Stimulated activated CD4-positive, alpha-beta T cell treated with anti-CD3 and anti-CD28 coated beads, Interleukin-12 subunit alpha, Interleukin-12 subunit beta, amount 100 ng/mL, for 4 hours (primary cell): ENCODE data around the gene PRKAR1B.
"Not testable (repeated sequence)": the region's sequence is repeated elsewhere in the genome, so short reads cannot be mapped to it uniquely, and the experiment has no call there.

Source experiments
- DNase-seq: peaks from one replicate; pipeline ENCODE4 v3.0.0-alpha.2; 2020

PRKAR1B gene

GRCh38 chr7:641269-641671 lies 85.8 kb downstream of the PRKAR1B start:
- no peak for DNase-seq

- DNase-seq: no peak
Observed at GRCh38 chr7:638256-639011, 88.6 kb downstream of the PRKAR1B start.

GRCh38 chr7:637826-638225 lies 89.3 kb downstream of the PRKAR1B start:
- no peak for DNase-seq

GRCh38 chr7:636396-636795 lies 90.7 kb downstream of the PRKAR1B start:
- DNase-seq: peak; percentile 23

- not testable (repeated sequence) for DNase-seq
Observed at GRCh38 chr7:635687-636382, 91.2 kb downstream of the PRKAR1B start.

- no peak for DNase-seq
Observed at GRCh38 chr7:635227-635626, 91.9 kb downstream of the PRKAR1B start.

- DNase-seq: no peak
Observed at GRCh38 chr7:633381-634018, 93.6 kb downstream of the PRKAR1B start.

GRCh38 chr7:632831-633210 lies 94.3 kb downstream of the PRKAR1B start:
- DNase-seq: no peak

GRCh38 chr7:631964-632830 lies 94.9 kb downstream of the PRKAR1B start:
- no peak for DNase-seq

GRCh38 chr7:631291-631711 lies 95.8 kb downstream of the PRKAR1B start:
- no peak for DNase-seq

- no peak for DNase-seq
Observed at GRCh38 chr7:630539-630938, 96.5 kb downstream of the PRKAR1B start.

GRCh38 chr7:630111-630511 lies 97.0 kb downstream of the PRKAR1B start:
- no peak for DNase-seq

- DNase-seq: no peak
Observed at GRCh38 chr7:628826-629225, 98.3 kb downstream of the PRKAR1B start.

- DNase-seq: no peak
Observed at GRCh38 chr7:628402-628763, 98.7 kb downstream of the PRKAR1B start.

GRCh38 chr7:627661-628401 lies 99.2 kb downstream of the PRKAR1B start:
- no peak for DNase-seq

- DNase-seq: no peak
Observed at GRCh38 chr7:625376-625971, 101.6 kb downstream of the PRKAR1B start.

- no peak for DNase-seq
Observed at GRCh38 chr7:623464-623863, 103.6 kb downstream of the PRKAR1B start.

GRCh38 chr7:621572-622285 lies 105.4 kb downstream of the PRKAR1B start:
- no peak for DNase-seq

- DNase-seq: no peak
Observed at GRCh38 chr7:620885-621284, 106.2 kb downstream of the PRKAR1B start.

- DNase-seq: no peak
Observed at GRCh38 chr7:620056-620455, 107.0 kb downstream of the PRKAR1B start.

GRCh38 chr7:619368-619840 lies 107.7 kb downstream of the PRKAR1B start:
- no peak for DNase-seq
